Mucosa of descending colon (tissue), 3 donors: ENCODE results near the gene SGMS1. TPM values are rescaled to one million over a fixed set of nuclear protein-coding genes. Genes with fewer than 3 reads are reported as not detected.
"Not testable (repeated sequence)": the region's sequence is repeated elsewhere in the genome, so short reads cannot be mapped to it uniquely, and the experiment has no call there.

Experiments
- ATAC-seq: fragments of 200-7000 bp; cut with Tn5 transposase; one replicate; pipeline ENCODE4 v1.9.1; 2020; ENCODE audit warnings: mild to moderate bottlenecking, moderate library complexity
- DNase-seq, 3 donors: peaks; one replicate each; pipeline ENCODE4 v3.0.0-alpha.2; 2020
- H3K36me3 ChIP-seq: fragments of 200-600 bp; one replicate; pipeline ENCODE4 v1.8.0; 2021; ENCODE audit warnings: low read depth, mild to moderate bottlenecking
- H3K4me1 ChIP-seq: fragments of 200-600 bp; one replicate; pipeline ENCODE4 v1.8.0; 2021; ENCODE audit warnings: low read depth, mild to moderate bottlenecking
- H3K4me3 ChIP-seq: fragments of 200-600 bp; one replicate; pipeline ENCODE4 v1.8.0; 2021; ENCODE audit warnings: mild to moderate bottlenecking
- H3K9me3 ChIP-seq: fragments of 200-600 bp; one replicate; pipeline ENCODE4 v1.8.0; 2021; ENCODE audit warnings: mild to moderate bottlenecking
- intact Hi-C, 2 donors: fragments of 100-400 bp; cut with DNase I in 1 of 2; cut with micrococcal nuclease in 1 of 2; formaldehyde crosslinking; loops; one replicate each; pipeline versions ENCODE4 v1.11.0 to v1.11.1; 2022; cut with DNase I, micrococcal nuclease
- total RNA-seq, 3 donors: library from RNA; stranded (reverse); fragmentation: NEBNext Ultra II Directional in 2 of 3; extraction: Animal tissue kit (Norgen Biotek cat#: 25700) in 2 of 3; gene quantifications; one replicate each; pipeline versions ENCODE4 v1.2.1 to v1.2.4, GENCODE V29; 2021 to 2023
- TF ChIP-seq, protein P1 (sequence below): fragments of 200-600 bp; IDR thresholded peaks from one replicate; pipeline ENCODE4 v1.8.0; 2022; ENCODE audit warnings: antibody characterized with exemption, mild to moderate bottlenecking
- donor health status: DM: no; HTN: no; CAD: no; lungs with moderate emphysema.
- donor health status: DM: no; HTN: no; CAD: no.
- donor health status: DM: no; HTN: yes; CAD: no.

SGMS1 gene
- total RNA-seq, 3 donors from 2014 or later: 14.4 to 28.4 (median 20.0) TPM

DNA sequence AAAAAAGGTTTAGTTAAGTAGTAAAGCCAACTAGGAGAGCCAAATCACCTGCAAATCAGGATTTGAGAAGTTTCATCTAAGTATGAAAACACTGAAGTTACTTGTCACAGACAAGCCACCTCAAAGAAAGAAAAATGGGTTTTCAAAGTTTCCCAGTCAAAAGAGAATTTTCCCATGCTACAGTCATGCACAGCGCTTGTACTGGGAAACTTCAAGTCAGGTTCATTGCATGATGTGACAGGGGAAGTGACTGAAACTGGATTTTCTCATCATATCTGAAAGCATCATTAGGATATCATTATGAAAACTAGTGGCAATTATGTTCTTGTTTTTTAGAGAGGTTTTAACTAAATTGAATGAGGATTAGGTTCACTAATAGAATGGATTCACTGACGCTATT lies 167.0 kb downstream of the SGMS1 start:
- TF ChIP-seq, protein P1, sequence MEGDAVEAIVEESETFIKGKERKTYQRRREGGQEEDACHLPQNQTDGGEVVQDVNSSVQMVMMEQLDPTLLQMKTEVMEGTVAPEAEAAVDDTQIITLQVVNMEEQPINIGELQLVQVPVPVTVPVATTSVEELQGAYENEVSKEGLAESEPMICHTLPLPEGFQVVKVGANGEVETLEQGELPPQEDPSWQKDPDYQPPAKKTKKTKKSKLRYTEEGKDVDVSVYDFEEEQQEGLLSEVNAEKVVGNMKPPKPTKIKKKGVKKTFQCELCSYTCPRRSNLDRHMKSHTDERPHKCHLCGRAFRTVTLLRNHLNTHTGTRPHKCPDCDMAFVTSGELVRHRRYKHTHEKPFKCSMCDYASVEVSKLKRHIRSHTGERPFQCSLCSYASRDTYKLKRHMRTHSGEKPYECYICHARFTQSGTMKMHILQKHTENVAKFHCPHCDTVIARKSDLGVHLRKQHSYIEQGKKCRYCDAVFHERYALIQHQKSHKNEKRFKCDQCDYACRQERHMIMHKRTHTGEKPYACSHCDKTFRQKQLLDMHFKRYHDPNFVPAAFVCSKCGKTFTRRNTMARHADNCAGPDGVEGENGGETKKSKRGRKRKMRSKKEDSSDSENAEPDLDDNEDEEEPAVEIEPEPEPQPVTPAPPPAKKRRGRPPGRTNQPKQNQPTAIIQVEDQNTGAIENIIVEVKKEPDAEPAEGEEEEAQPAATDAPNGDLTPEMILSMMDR: no peak
- DNase-seq: no peak

DNA sequence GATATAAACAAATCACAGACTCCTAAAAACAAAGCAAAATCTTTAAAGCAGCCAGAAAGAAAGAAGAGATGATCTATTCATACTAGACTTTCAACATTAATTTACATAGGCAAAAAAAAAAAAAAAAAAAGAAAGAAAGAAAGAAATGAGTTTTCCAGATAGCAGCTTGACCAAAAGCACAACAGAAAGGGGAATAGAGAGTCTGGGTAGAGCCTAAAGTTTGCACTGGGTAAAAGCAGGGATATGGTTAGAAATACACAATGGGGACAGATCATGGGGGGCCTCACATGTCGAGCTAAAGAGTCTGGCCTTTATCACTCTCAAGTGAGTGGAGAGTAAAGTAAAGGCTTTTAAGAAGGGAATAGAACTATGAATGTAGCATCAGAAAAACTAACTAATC lies 169.8 kb downstream of the SGMS1 start:
- H3K9me3 ChIP-seq: no peaks in the 10 kb centered on the region
- ATAC-seq (no peak), DNase-seq (no peak)
- no peak overlapping the region for H3K4me3 ChIP-seq
- no peaks in the 10 kb centered on the region for H3K36me3 ChIP-seq
- H3K4me1 ChIP-seq: no peaks in the 10 kb centered on the region
- intact Hi-C loops: no loop called here
- TF ChIP-seq, protein P1: no peak

More for the DNA sequence above, 167.0 kb downstream of the SGMS1 start:
- intact Hi-C loops: no loop called here
- H3K4me1 ChIP-seq: peaks cover 8% of the 10 kb centered on the region
- H3K4me3 ChIP-seq: no peak overlapping the region
- no peaks in the 10 kb centered on the region for H3K36me3 ChIP-seq
- H3K9me3 ChIP-seq: no peaks in the 10 kb centered on the region
- no peak for ATAC-seq

DNA sequence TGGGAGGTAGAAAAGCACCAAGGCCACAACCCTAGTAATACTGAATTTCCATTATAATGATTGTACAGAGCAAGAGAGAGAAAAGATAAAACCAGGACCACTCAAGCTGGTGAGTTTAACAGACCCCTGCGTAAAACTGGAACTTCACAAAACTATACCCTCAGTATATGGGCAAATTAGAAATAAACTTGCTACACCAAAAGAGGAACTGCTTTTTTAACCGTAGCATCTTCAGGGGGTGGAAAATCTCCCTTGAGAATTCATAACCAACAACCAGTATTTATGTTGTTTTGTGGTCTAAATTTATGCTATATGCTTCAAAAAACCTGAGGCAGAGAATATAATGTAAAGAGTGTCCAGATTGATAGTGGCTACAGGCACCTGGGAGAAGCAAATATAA lies 171.2 kb downstream of the SGMS1 start:
- Histone ChIP-seq H3K9me3 (no peaks in the 10 kb centered on the region), H3K4me1 (no peaks in the 10 kb centered on the region), H3K4me3 (no peak overlapping the region), H3K36me3 (no peaks in the 10 kb centered on the region)
- intact Hi-C loops: no loop called here
- no peak for DNase-seq
- TF ChIP-seq, protein P1: no peak
- no peak for ATAC-seq

DNA sequence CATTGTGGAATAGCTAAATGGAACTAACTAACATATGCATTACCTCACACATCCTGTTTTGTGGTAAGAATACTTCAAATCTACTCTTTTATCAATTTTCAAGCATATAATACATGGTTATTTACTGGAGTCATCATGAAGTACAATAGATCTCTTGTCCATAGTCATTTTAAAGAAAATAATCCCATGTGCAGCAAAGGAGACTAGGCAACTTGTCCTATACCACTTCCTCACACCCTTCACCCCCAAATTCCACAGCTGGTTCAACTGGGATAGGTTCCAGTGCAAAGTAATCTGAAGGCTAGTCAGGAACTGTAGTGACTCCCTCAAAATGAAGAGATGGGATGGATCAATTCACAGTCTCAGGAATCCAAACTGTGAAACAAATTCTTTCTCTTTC lies 176.1 kb downstream of the SGMS1 start:
- Histone ChIP-seq H3K36me3 (no peaks in the 10 kb centered on the region), H3K9me3 (no peaks in the 10 kb centered on the region), H3K4me3 (no peak overlapping the region), H3K4me1 (no peaks in the 10 kb centered on the region)
- TF ChIP-seq, protein P1: no peak
- ATAC-seq: no peak
- intact Hi-C loops: no loop called here
- DNase-seq: no peak

DNA sequence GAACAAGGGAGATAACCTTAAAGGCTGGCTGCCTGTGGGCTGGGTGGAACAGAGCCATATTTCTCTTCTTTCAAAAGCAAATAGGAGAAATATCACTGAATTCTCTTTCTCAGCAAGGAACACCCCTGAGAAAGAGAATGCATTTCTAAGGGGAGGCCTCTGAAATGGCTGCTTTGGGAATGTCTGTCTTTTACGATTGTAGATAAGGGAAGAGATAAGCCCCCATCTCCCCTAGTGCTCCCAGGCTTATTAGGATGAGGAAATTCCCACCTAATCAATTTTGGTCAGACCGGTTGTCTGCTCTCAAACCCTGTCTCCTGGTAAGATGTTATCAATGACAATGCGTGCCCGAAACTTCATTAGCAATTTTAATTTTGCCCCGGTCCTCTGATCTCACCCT lies 178.0 kb downstream of the SGMS1 start:
- H3K36me3 ChIP-seq, DNase-seq, ATAC-seq, intact Hi-C loops, H3K4me3 ChIP-seq, H3K9me3 ChIP-seq, H3K4me1 ChIP-seq: not testable (repeated sequence)

DNA sequence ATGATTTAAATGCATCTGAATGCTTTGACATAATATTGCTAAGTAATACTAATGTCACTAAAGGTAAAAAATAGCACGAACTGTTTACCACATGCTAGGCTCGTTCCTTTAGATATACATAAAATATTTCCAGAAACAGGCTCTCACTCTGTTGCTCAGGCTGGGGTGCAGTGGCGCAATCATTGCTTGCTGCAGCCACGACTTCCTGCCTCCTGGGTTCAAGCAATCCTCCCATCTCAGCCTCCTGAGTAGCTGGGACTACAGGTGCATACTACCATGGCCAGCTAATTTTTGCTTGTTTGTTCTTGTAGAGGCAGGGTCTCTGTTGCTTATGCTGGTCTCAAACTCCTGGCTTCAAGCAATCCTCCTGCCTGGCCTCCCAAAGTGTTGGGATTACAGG lies 183.3 kb downstream of the SGMS1 start:
- intact Hi-C loops: no loop called here
- ATAC-seq: no peak
- Histone ChIP-seq H3K4me3 (no peak overlapping the region), H3K4me1 (no peaks in the 10 kb centered on the region), H3K9me3 (no peaks in the 10 kb centered on the region), H3K36me3 (no peaks in the 10 kb centered on the region)
- TF ChIP-seq, protein P1: no peak
- DNase-seq: no peak
